SJCRH30 (cell line): Measurements from ENCODE around the gene PPWD1. TPM values are rescaled to one million over a fixed set of nuclear protein-coding genes. Genes with fewer than 3 reads are reported as not detected.
A peak's percentile ranks its signal among the peaks of the same experiment; 100 is the strongest.
"Not testable (repeated sequence)": the region's sequence is repeated elsewhere in the genome, so short reads cannot be mapped to it uniquely, and the experiment has no call there.

Source experiments
- DNase-seq, 2 experiments: peaks; one replicate each; pipeline ENCODE4 v3.0.0-alpha.2; 2015 to 2020
- H3K27ac ChIP-seq: fragments of 250-450 bp; sonication (Bioruptor Pico); 2 replicates; pipeline ENCODE4 v1.5.1; 2020; ENCODE audit warnings: mild to moderate bottlenecking, moderate library complexity
- H3K27me3 ChIP-seq: fragments of 250-450 bp; sonication (Bioruptor Pico); 2 replicates; pipeline ENCODE4 v1.5.1; 2020; ENCODE audit warnings: mild to moderate bottlenecking, moderate library complexity
- H3K36me3 ChIP-seq: fragments of 250-450 bp; sonication (Bioruptor Pico); 2 replicates; pipeline ENCODE4 v1.5.1; 2020; ENCODE audit warnings: mild to moderate bottlenecking, moderate library complexity
- H3K4me1 ChIP-seq: fragments of 250-450 bp; sonication (Bioruptor Pico); 2 replicates; pipeline ENCODE4 v1.5.1; 2020; ENCODE audit warnings: mild to moderate bottlenecking, moderate library complexity
- H3K4me3 ChIP-seq: fragments of 250-450 bp; sonication (Bioruptor Pico); 2 replicates; pipeline ENCODE4 v1.5.1; 2020; ENCODE audit warnings: mild to moderate bottlenecking, moderate library complexity
- H3K9me3 ChIP-seq: fragments of 250-450 bp; sonication (Bioruptor Pico); replicated peaks from 2 replicates; pipeline ENCODE4 v1.5.1; 2020; ENCODE audit warnings: mild to moderate bottlenecking, moderate library complexity
- total RNA-seq: library from RNA; depleted of rRNA; stranded (reverse); fragments of >200 nt; shearing (Covaris generic); gene quantifications from 2 replicates; pipeline ENCODE4 v1.2.3, GENCODE V29; 2014

Gene PPWD1
- total RNA-seq, 1 experiment from 2014 or later, result 85.0 TPM

DNA sequence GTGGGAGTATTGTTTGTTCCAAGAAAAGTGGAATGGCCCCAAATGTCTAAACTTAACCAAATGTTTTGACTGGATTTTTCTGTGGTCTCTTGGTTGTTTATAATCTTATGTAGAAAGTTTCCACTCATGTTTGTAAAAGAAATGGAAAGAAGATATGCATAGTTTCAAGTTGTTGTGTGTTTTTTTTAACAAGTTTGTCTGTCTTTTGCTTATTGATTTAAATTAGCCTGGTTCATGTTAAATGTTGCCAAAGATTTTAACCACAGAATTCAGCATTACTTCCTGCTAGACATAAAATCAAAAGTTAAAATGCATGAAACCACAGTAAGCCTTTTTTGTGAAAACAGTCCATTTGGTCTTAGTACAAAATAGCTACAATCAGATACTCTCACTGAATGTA lies 14.0 kb downstream of the PPWD1 start:
- H3K27ac ChIP-seq, result peak overlapping the region; percentile 68
- no peaks in the 10 kb centered on the region for H3K27me3 ChIP-seq
- H3K4me1 ChIP-seq, result peaks cover 16% of the 10 kb centered on the region
- H3K36me3 ChIP-seq, result peaks cover 44% of the 10 kb centered on the region
- no peaks in the 10 kb centered on the region for H3K9me3 ChIP-seq
- H3K4me3 ChIP-seq, result no peak overlapping the region
- DNase-seq, result peak in 1 of 2 experiments; percentile 49

DNA sequence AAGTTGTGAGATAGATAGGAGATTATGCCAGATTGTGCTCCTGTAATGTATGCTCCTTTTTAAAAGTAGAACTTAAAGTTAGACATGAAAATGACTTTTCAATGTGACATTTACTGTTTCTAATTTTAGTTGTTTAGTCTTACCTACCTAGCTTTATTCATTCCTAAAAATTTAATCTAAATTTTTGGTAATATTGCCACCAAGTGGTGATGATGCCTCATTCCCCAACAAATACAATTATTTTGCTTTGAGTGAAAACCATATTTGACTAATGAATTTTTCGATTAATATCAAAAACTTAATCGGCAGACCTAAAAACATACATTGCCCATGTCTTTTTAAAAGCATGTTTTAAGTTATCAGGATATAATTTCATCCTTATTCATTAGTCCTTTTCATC lies 25.6 kb downstream of the PPWD1 start:
- no peak overlapping the region for H3K27ac ChIP-seq
- no peak overlapping the region for H3K4me3 ChIP-seq
- no peaks in the 10 kb centered on the region for H3K4me1 ChIP-seq
- no peaks in the 10 kb centered on the region for H3K9me3 ChIP-seq
- no peaks in the 10 kb centered on the region for H3K27me3 ChIP-seq
- DNase-seq, result no peak
- peaks cover 71% of the 10 kb centered on the region for H3K36me3 ChIP-seq

DNA sequence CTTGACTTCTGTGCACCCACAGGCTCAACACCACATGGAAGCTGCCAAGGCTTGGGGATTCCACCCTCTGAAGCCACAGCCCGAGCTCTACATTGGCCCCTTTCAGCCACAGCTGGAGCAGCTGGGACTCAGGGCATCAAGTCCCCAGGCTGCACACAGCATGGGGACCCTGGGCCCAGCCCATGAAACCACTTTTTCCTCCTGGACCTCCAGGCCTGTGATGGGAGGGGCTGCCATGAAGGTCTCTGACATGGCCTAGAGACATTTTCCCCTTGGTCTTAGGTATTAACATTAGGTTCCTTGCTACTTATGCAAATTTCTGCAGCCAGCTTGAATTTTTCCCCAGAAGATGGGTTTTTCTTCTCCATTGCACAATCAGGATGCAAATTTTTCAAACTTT lies 38.7 kb downstream of the PPWD1 start:
- H3K4me1 ChIP-seq, H3K4me3 ChIP-seq: not testable (repeated sequence)
- H3K36me3 ChIP-seq, result peaks cover 63% of the 10 kb centered on the region

DNA sequence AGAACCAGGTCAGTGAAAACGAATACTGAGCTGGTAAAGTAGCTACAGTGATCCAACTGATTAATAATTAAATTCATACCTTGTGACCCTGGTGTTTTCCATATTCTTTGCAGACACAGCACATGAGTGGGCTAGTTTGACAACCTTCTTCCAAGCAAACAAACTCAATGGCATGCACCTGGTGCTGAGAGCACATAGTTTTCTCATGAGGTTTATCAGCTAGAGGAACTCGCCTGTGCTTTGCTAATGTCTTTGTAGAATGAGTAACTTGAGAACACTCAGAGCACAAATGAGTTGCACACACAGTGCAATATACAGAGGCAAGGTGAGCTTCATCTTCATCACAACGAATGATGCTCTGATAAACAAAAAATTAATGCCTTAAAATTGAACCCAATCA lies 48.4 kb downstream of the PPWD1 start:
- no peak overlapping the region for H3K27ac ChIP-seq
- H3K36me3 ChIP-seq, result peaks cover 42% of the 10 kb centered on the region
- no peaks in the 10 kb centered on the region for H3K9me3 ChIP-seq
- DNase-seq, result no peak
- H3K27me3 ChIP-seq, result no peaks in the 10 kb centered on the region
- H3K4me1 ChIP-seq, result 0 out of 2 replicates have a peak, but pooled peaks cover 3% of the 10 kb centered on the region
- no peak overlapping the region for H3K4me3 ChIP-seq

More for the DNA sequence above, 38.7 kb downstream of the PPWD1 start:
- not testable (repeated sequence) for H3K9me3 ChIP-seq, H3K27me3 ChIP-seq, H3K27ac ChIP-seq, DNase-seq

DNA sequence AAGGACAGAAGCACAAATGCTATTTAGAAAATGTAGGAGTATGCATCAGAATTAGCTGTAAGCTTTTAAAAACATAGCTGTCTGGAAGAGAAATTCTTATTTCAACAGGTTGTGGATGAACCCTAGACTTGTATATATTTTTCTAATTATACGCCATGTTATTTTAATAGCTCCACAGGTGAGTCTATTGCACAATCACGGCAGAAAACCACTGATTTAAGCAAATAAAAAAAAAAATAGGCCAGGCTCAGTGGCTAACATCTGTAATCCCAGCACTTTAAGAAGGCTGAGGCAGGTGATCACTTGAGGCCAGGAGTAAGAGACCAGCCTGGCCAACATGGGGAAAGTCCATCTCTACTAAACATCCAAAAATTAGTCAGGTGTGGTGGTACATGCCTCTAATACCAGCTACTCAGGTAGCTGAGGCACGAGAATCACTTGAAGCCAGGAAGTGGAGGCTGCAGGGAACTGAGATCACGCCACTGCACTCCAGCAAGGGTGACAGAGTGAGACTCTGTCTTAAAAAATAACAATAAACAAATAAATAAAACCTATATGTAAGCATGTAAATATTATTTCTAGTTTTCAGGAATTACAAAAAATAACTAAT lies 49.3 kb downstream of the PPWD1 start:
- Histone ChIP-seq H3K36me3 (peaks cover 42% of the 10 kb centered on the region), H3K27me3 (no peaks in the 10 kb centered on the region), H3K27ac (no peak overlapping the region), H3K4me3 (no peak overlapping the region), H3K9me3 (no peaks in the 10 kb centered on the region), H3K4me1 (0 out of 2 replicates have a peak, but pooled peaks cover 3% of the 10 kb centered on the region)
- no peak for DNase-seq

DNA sequence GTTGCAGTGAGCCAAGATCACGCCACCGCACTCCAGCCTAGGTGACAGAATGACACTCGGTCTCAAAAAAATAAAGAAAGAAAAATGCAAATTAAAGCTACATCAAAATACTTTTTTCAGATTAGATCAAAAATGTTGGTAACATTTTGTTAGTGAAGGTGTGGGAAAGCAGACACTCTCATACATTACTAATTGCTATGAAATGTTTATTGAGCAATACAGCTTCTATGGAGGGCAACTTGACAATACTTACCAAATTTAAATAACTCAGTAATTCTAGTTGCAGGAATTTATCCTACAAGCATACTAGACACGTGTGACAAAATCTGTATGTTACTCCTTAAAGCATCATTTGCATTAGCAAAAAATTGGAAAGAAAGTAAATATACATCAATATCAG lies 56.9 kb downstream of the PPWD1 start:
- Histone ChIP-seq H3K4me3 (no peak overlapping the region), H3K9me3 (no peaks in the 10 kb centered on the region), H3K27me3 (no peaks in the 10 kb centered on the region), H3K4me1 (no peaks in the 10 kb centered on the region; the same call in 1 of the 2 replicates), H3K36me3 (peaks cover 16% of the 10 kb centered on the region), H3K27ac (no peak overlapping the region)
- no peak for DNase-seq

DNA sequence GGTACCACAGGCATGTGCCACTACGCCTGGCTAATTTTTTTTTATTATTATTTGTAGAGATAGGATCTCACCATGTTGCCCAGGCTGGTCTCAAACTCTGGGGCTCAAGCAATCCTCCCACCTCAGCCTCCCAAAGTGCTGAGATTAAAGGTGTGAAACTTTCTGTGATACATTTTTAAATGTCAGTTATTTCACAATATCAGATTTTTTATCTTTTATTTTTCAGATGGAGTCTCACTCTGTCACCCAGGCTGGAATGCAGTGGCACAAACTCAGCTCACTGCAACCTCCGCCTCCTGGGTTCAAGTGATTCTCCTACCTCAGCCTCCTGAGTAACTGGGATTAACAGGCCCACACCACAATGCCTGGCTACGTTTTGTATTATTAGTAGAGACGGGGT lies 58.9 kb downstream of the PPWD1 start:
- not testable (repeated sequence) for H3K4me3 ChIP-seq, H3K36me3 ChIP-seq, H3K4me1 ChIP-seq, H3K27ac ChIP-seq, H3K9me3 ChIP-seq, DNase-seq, H3K27me3 ChIP-seq

DNA sequence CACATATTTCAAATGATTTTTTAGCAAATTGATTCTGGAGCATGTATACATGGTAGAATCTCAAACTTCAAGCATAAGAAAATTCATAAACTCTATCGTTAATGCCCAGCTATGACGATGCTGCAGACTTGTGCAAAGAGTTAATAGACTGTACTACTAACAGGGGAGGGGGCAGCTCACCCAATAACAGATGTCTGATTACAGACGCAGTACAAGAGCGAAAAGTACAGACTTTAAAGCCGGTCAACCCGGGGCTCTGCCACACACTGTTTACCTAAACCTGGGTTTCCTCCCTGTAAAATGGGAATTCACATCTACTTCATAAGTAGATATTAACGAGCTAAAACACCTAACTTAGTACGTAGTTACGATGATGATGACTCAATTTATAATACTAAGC lies 60.4 kb downstream of the PPWD1 start:
- Histone ChIP-seq H3K9me3 (no peaks in the 10 kb centered on the region), H3K4me1 (no peaks in the 10 kb centered on the region; the same call in 1 of the 2 replicates), H3K27ac (peak overlapping the region; percentile 76; the same call in 1 of the 2 replicates), H3K36me3 (no peaks in the 10 kb centered on the region), H3K4me3 (peak overlapping the region; percentile 92), H3K27me3 (no peaks in the 10 kb centered on the region)
- peak in 1 of 2 experiments; percentile 9 for DNase-seq

DNA sequence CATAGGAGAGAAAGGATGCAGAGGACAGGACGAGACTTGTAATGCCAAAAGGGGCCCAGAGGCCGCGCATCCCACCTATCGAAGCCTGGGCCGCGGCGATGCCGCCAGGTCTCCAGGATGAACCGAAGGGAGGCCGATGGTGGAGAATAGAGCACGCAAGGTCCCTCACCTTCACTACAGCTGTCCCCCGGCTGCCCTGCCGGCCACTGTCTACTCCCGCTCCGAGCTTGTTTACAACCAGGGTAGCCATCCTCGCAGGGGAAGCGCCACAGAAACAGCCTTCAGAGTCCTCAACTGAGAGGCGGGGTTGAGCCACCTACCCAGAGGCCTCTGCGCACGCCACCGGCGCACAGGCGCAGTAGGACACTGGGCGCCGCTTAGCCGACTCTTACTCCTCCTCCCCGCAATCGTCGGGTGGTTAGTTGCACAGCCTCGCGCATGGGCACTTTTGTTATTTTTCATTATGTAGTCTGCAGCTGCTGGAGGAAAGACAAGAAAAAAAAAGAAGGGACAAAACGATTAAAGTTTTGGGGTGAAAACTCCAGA lies 61.0 kb downstream of the PPWD1 start, which contains the start of gene TRIM23:
Gene TRIM23, minus strand, starts transcription at position 309 of the 546 bp plus-strand sequence. Its CDS starts 59 bp downstream, at position 250.
- Histone ChIP-seq H3K36me3 (peaks cover 2% of the 10 kb centered on the region; the same call in 1 of the 2 replicates), H3K9me3 (no peaks in the 10 kb centered on the region), H3K4me3 (peak within 1 kb of the TSS; percentile 92), H3K27ac (peak within 1 kb of the TSS; percentile 76), H3K27me3 (no peaks in the 10 kb centered on the region), H3K4me1 (no peaks in the 10 kb centered on the region; the same call in 1 of the 2 replicates)
- peak; percentile 92 to 95 for DNase-seq

DNA sequence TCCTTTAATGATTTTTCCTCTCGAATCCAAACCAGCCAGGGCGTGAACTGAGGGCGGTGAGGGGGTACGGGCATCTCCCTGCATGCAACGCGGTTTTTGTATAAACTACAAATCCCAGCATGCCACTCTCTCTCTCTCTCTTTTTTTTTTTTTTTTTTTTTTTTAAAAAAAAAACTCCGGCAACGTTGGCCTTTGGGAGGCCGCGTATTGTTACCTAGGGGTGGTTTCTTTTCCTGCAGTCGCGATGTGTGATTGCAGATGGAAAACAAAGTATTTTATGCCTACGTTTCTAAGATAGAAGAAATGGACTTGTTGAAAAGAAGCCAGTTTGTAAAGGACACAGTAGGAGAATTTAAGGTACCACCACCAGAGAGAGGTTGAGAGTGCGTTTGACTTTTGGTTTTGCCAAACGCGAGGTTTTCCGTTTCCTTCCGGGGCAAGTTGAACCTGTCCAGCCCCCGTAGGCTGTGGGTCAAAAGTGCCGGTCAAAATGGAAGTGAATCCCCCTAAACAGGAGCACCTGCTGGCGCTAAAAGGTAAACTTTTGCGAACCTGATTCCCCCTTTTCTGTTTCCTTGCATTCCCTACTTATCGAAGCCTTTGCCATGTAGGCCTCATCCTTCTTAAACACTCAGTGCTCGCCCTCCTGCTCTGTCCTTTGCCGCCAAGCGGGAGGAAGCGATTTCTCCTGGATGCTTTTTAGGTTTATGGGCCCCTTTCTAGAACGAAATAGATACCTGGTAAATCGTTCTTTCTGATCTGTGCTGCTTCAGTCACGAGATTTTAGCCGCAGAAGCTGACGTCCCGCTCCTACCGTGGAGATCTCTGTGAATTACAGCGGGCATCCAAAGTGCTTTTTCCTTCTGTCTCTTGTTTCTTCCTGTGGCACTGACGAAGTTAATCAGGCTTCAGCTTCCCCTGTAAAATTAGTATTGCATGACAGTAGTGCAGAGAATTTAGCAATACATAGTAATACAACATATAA lies 61.8 kb downstream of the PPWD1 start, which contains the start of the genes SHLD3 and TRAPPC13:
Gene SHLD3, plus strand, starts transcription at position 457 of the 985 bp plus-strand sequence. CDS start 4,561 bp downstream, outside the sequence.
Gene TRAPPC13, plus strand, starts transcription at position 457 of the 985 bp plus-strand sequence. Its CDS starts 34 bp downstream, at position 491.
- H3K4me1 ChIP-seq, result no peaks in the 10 kb centered on the region; the same call in 1 of the 2 replicates
- H3K36me3 ChIP-seq, result peaks cover 8% of the 10 kb centered on the region; the same call in 1 of the 2 replicates
- H3K4me3 ChIP-seq, result peak within 1 kb of the TSS; percentile 92
- peak within 1 kb of the TSS; percentile 76 for H3K27ac ChIP-seq
- H3K27me3 ChIP-seq, result no peaks in the 10 kb centered on the region
- peak; percentile 86 to 91 for DNase-seq
- no peaks in the 10 kb centered on the region for H3K9me3 ChIP-seq

DNA sequence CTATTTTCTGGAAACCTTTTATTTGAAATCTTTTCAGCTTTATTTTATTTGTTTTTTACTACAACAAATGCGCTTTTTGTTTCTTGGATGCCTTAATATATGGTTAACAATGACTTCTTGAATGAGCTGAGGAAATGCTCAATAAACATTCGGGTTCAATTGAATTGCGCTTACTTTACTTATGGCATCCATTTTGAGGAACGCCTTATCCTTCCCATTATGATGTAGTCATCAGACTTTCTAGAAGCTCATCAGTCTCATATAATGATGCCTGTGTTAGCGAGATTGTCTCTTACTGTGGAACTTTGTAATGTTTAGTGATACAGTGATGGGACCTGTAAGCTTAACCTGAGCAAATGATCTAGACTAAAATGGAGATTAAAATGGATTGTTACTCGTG lies 62.6 kb downstream of the PPWD1 start:
- no peaks in the 10 kb centered on the region for H3K27me3 ChIP-seq
- H3K4me1 ChIP-seq, result no peaks in the 10 kb centered on the region; the same call in 1 of the 2 replicates
- H3K36me3 ChIP-seq, result peaks cover 8% of the 10 kb centered on the region; the same call in 1 of the 2 replicates
- H3K4me3 ChIP-seq, result peak overlapping the region; percentile 92
- H3K9me3 ChIP-seq, result no peaks in the 10 kb centered on the region
- DNase-seq, result peak in 1 of 2 experiments; percentile 7
- peak overlapping the region; percentile 76; the same call in 1 of the 2 replicates for H3K27ac ChIP-seq

DNA sequence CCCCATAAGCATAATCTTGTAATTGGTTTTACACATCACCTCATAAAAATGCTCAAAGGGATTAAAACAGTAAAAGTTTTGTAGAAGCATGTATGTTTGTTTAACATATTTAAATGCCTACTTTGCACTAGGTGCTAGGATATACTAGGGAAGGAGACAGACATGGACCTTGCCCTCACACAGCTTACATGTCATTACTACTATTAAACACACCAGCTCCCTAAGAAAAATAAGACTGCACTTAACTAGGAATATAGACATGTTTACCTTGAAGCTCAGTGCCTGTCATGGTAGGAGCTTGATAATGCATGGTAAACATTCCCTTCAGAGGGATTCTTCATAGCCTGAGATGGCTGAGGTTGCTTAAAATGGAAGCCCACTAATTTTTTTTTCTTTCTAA lies 67.9 kb downstream of the PPWD1 start:
- H3K9me3 ChIP-seq, result no peaks in the 10 kb centered on the region
- H3K36me3 ChIP-seq, result peaks cover 8% of the 10 kb centered on the region; the same call in 1 of the 2 replicates
- no peak overlapping the region for H3K27ac ChIP-seq
- no peaks in the 10 kb centered on the region for H3K4me1 ChIP-seq
- no peak for DNase-seq
- no peaks in the 10 kb centered on the region for H3K27me3 ChIP-seq
- no peak overlapping the region for H3K4me3 ChIP-seq
